NCI-H1694 treated with DMSO at 0.1 percent for 48 hours (cell line): ENCODE data around the gene CHIA.

Experiments
- DNase-seq: peaks from one replicate; lab custom pipeline; 2025; lab: John Stamatoyannopoulos, UW

CHIA gene

GRCh38 chr1:111290630-111291029, at the start of gene CHIA:
CHIA (plus strand) TSS chr1:111290851; CDS start chr1:111310468, 19,617 bp downstream.
- peak; percentile 30 for DNase-seq

- DNase-seq = no peak
Measured at GRCh38 chr1:111241797-111242196, 48.9 kb upstream of the CHIA start.

DNA sequence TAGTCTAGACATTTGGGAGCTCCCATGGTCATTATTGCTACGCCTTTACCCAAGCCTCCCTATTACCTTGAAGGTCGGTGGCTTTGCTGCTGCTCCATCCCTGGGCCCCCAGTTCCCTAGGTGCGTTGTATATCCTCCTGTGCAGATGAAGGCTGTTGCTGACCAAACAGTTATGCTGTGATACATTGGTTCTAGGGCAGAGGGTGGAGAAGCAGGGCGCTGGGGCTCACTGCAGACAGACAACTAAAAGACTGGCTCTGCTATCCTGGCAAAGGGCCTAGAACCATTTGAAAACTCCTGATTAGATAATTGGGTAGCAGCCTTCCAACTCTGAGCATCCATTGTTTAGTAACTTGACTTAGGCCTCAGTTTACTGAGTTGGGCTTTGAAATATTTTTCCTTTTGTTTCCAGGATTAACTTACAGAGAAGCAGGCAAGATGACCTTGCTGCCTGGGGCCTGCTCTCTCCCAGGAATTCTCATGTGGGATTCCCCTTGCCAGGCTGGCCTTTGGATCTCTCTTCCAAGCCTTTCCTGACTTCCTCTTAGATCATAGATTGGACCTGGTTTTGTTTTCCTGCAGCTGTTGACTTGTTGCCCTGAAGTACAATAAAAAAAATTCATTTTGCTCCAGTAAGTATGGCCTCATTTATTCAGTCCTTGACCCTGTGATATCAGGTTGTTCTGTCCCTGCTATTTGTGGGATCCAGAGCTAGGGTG, 47.7 kb upstream of the CHIA start:
- DNase-seq = no peak

GRCh38 chr1:111247125-111247838, 43.4 kb upstream of the CHIA start:
- no peak for DNase-seq

GRCh38 chr1:111249960-111250359, 40.7 kb upstream of the CHIA start:
- DNase-seq = no peak

GRCh38 chr1:111251570-111251969, 39.1 kb upstream of the CHIA start:
- DNase-seq = no peak

DNA sequence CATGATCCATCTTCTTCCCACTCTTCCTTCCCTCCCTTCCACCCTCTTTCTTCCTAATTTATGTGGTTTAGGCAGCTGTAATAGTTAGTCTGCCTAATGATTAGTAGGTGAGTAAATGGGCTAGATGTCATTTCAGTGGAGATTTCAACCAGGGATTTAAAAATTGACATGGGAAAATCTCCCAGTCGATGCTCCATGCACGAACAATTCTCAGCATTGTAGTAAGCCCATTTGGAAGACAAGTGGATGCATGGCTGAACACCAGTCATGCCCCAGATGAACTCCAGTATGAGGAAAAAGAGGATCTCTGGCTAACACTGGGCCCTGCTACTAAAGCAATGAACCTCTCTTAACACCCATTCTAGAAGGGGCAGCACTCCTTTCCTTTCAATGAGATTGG, 37.9 kb upstream of the CHIA start:
- no peak for DNase-seq

- DNase-seq = no peak
Measured at GRCh38 chr1:111253876-111254275, 36.8 kb upstream of the CHIA start.

DNA sequence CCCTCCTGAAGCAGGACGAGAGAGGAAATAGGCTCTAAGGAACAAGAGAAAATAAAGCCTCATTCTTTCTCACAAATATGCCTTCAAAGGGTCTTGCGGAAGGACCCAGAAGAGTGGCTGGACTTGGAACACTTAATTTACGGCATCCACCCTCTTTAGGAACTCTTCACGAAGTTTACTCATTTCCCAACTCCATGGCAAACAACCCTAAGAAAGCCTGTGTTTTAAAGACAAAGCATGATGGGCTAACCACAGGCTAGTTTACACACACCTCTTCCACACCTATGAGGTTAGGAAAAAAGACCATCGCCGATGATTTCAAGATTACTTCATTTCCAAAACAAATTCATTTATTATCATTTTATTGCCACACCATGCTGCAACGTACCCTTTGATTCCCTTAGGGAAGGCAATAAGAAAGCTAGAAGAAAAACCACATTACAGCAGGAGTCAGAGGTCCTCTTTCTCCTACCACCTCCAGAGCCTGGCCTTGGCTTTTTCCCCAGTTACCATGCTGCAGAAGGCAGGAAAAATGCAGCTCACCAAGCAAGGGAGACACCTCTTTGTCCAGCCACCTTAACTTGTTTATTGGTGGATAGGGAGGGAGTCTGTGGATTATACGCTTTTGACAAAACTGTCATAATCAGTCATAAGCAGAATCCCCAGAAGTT, 33.5 kb upstream of the CHIA start:
- DNase-seq = no peak

DNA sequence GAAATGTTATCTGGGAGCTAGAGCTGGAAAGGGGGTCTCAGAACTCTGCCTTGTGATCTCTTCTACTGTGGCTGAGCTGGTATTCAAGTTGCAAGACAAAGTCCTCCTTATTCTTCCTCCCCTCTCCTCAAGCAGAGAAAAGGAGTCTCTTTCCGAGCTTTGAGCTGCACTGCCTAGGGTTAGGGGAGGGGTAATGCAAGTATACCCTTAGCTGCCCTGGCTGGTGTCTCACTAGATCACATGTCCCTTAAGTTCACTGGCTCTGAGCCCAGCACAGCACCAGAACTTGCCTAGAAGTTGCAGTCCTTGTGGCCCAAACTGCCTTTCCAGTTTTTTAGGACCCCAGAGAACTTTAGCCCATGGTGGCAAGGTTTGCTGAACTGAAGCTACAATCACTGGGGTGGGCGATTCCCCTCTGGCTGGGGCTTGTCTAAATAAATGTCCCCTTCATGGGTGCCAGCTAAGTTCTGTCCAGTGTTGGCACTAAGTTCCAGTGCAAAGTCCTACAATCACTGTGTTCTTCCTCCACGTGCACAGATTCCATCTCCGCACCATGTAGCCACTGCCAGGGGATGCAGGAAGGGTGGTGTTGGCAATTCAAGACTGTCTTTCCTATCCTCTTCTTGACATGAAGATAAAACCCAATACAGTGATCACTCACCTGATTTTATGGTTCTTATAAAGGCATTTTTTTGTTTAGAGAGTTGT, 22.7 kb upstream of the CHIA start:
- DNase-seq = no peak

- no peak for DNase-seq
Measured at GRCh38 chr1:111269825-111270406, 20.7 kb upstream of the CHIA start.

GRCh38 chr1:111270771-111271463, 19.7 kb upstream of the CHIA start:
- DNase-seq = no peak

DNA sequence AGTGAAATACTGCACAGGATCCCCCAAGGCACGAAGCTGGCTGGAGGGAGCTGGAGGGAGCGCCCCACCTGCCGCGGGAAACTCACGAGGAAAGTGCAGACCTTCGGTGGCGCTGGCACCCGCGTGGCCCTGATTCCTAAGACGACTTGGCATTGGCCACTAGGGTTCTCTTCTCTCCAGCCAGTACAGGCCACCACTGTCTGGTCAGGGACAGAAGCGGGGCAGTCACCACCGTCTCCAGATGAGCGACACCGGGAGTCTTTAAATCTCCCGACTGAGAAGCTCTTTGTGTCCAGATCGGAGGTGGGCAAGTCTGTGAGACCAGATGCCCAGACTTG, 19.2 kb upstream of the CHIA start:
- no peak for DNase-seq

DNA sequence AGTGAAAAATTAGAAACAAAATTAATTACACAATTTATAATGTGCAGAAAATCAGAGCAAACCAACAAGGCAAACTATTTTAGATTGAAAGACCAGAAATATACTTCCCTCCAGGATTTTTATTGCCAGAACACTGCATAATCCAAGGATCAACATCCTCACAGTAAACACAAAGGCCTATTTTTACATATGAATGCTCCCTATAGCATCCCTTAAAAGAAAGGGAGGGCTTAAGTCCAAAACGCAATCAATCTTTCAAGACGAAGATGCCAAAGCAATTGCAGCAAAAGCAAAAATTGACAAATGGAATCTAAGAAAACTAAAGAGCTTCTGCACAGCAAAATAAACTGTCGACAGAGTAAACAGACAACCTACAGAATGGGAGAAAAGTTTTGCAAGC, 18.6 kb upstream of the CHIA start:
- DNase-seq = no peak

DNA sequence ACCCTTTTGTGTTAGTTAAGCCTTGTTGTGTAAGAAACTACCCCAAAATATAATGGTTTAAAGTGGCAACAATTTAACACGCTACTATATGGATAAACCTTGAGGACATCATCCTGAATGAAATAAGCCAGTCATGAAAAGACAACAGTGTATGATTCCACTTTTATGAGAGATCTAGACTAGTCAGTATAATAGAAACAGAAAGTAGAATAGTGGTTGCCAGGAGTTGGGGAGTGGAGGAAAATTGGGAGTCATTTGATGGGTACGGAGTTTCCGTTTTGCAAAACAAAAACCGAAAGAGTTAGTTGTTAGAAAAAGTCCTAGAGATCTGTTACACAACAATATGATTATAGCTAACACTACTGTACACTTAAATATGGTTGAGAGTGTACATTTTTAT, 16.0 kb upstream of the CHIA start:
- DNase-seq = no peak

DNA sequence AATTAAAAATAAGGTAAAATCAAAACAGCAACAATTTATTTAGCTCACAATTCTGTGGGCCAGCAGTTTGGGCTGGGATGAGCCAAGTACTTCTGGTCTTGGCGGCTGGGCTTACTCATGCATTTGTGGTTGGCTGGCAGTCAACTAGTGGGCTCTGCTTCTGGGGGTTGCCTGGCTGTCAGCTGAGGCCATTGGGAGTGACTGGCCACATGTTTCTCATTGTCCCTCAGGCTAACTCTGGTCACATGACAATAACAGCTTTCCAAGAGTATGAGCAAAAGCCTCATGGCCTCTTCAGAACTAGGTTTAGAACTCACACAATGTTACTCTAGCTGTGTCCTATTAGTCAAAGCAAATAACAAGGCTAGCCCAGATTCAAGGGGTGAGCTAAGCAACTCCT, 15.6 kb upstream of the CHIA start:
- no peak for DNase-seq

GRCh38 chr1:111275780-111276433, 14.7 kb upstream of the CHIA start:
- DNase-seq = no peak

DNA sequence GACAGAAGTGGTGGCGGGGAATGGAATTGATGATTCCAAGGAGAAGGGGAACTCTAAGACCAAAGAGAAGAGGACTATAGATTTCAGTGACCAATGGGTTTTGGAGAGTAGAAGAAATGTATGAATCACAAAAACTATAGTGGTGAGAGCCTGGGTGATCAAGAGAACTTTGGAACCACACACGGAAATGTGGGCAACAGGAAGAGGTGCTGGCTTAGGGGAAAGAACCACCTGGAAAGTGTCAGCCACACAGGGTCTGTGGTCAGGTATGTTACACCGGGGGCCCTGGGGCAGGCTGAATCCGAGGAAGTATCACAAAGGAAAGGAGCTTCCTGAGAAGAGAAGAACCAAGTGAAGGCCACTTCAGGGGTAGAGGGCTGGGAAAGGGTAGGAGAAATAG, 11.5 kb upstream of the CHIA start:
- DNase-seq = no peak

GRCh38 chr1:111280267-111280666, 10.4 kb upstream of the CHIA start:
- DNase-seq = no peak

DNA sequence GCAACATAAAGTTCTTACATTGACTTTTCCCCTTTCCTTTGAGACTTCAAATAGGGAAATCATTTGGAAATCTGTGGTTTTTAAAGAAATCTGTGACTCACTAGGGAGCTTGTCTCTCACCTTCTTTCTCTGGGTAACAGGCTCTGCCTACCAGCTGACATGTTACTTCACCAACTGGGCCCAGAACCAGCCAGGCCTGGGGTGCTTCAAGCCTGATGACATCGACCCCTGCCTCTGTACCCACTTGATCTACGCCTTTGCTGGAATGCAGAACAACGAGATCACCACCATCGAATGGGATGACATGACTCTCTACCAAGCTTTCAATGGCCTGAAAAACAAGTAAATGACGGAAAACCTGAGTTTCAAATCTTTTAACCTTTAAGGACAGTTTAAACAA, 9.2 kb upstream of the CHIA start:
- no peak for DNase-seq

- no peak for DNase-seq
Measured at GRCh38 chr1:111283838-111284237, 6.8 kb upstream of the CHIA start.
